Stimulated activated naive CD4-positive, alpha-beta T cell (primary cell): ENCODE results near the gene SCG5.
"Not testable (repeated sequence)": the region's sequence is repeated elsewhere in the genome, so short reads cannot be mapped to it uniquely, and the experiment has no call there.

Experiments
- DNase-seq, 6 experiments: peaks; one replicate each; lab custom pipeline; 2025; lab: John Stamatoyannopoulos, UW

SCG5 gene, protein sequence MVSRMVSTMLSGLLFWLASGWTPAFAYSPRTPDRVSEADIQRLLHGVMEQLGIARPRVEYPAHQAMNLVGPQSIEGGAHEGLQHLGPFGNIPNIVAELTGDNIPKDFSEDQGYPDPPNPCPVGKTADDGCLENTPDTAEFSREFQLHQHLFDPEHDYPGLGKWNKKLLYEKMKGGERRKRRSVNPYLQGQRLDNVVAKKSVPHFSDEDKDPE

DNA sequence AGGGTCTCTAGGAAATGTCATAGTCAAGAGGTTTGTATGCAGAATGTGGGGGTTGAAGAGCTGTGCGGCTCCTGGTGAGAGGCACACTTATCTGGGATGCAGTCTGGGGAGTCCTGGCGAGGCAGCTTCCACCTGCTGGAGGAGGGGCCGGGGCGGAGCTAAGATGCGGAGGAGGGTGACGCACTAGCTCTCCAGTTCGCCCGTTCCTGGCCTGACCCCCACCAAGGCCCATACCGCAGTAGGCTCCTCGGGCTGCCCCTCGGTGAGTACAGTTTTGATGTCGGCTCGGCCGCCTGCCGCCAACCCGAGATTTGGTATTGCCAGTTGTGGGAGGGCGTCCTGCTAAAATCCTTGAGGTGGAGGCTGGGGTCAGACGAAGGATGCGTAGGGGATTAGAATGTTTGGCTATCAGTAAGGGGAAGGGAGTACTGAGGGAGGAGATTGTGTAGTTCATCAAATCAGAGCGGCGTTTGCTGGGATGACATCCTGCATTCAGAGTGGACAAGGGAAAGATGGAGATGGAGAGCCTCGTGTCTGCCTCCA is at the start of gene SCG5:
TSS of gene SCG5 (plus strand) at position 194 of the 543 bp plus-strand sequence. CDS start 1,883 bp downstream, outside the sequence.
- DNase-seq = no peak

DNA sequence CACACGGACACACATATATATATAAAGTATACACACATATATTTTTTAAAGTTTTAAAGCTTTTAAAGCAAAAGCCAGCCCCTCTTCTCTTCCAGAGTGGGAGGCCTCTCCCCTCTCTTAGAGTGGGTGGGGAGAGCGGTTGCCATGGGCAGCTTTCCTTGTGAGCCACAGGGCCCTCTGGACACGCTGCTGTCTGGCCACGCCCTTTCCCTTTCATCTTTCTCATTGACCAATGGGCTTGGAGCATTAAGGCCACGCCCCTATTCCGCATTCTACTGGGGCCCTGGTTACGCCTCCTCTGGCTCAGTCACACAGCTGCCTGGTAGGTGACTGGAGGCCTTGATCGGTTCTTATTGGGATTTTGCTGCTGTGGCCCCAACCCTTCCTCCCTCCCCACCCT is 48.4 kb upstream of the SCG5 start, which contains the start of gene GOLGA8N:
TSS of gene GOLGA8N (plus strand) at position 306 of the 400 bp plus-strand sequence.
- DNase-seq = not testable (repeated sequence)

DNA sequence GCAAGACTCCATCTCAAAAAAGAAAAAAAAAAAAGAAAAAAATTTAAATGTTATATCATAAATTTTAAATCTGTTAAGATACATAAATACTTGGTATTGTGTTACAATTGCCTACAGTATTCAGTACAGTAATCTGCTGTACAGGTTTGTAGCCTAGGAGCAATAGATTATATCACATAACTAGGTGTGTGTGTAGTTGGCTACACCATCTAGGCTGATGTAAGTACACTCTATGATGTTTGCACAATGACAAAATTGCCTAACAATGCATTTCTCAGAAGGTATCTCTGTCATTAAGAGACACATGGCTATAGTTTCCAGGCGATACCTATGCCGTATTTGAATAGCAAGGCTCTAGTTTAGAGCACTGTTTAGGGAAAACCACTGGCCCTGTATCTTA is 32.0 kb upstream of the SCG5 start:
- not testable (repeated sequence) for DNase-seq

DNA sequence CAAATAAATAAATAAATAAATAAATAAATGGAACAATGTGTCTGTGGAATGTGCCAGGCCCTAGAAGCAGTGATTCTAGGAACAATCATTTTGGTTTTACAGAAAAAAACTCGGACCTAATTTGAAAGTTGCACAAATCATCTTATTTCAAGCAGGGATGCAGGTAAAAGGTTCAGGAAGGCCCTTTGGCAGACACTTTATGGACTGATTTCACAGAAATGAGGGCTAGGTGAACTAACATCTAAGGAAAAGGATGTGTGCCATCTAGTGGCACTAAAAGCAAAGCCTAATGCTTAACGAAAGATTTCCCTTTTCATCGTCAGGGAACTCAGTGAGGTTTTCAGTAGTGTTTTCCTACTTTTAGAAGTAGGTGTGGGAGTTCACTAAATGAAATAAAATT is 30.8 kb upstream of the SCG5 start:
- DNase-seq = not testable (repeated sequence)

DNA sequence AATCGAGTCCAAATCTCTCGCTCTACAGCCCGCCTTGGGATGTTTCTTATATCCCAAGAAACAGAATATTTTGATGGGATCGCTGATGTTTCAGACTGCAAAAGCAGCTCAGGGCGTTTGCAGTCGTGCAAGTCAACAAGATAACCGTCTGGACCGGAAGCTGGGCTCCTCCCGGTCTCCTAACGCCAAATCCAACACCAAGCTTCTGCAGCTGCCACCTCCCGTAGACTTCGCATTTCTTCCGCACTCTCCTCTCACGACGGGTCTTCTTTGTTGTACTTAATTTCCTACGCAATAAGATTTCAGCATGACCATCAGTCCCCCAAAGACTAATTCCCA is 26.8 kb upstream of the SCG5 start:
- DNase-seq = not testable (repeated sequence)

DNA sequence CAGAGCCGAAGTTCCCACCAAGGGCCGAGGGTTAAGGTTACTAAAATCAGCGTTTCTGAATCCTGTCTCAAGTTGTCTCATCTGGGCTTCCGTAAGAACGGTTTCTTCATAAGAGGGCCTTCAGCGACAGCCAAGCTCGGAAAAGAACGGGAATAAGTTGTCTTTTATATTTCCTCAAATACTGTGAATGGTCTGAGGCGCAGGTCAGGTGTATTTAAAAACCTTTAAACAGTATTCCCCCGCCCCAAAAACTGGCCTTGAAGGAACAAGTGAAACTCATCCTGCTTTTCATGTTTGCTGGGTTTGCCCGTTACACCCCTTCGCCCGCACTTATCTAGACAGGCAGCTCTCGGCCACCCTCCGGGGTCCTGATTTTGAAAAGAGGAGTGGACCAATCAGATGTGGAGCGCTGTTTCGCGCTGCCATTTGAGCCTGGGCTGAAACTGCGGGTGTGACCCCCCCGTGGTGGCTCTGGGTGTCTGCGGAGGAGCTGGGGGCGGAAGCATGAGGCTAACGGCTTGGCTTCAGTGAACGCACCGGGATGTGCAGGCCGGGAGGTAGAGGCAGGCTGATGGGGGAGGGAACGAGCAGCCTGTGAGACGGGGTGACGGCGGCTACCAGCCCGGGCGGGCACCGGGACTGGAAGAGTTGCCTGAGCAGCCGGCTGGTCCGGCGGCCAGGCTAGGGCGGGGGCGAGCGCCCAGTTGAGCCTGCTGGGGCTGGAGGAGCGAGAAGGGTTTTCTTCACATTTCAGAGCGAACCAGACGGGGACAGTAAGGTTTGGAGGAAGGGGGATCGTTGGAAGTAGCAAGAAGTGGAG is 26.2 kb upstream of the SCG5 start, which contains the start of gene ARHGAP11A:
TSS of gene ARHGAP11A (plus strand) at position 454 of the 820 bp plus-strand sequence. CDS start 708 bp downstream, outside the sequence.
- DNase-seq = not testable (repeated sequence)

DNA sequence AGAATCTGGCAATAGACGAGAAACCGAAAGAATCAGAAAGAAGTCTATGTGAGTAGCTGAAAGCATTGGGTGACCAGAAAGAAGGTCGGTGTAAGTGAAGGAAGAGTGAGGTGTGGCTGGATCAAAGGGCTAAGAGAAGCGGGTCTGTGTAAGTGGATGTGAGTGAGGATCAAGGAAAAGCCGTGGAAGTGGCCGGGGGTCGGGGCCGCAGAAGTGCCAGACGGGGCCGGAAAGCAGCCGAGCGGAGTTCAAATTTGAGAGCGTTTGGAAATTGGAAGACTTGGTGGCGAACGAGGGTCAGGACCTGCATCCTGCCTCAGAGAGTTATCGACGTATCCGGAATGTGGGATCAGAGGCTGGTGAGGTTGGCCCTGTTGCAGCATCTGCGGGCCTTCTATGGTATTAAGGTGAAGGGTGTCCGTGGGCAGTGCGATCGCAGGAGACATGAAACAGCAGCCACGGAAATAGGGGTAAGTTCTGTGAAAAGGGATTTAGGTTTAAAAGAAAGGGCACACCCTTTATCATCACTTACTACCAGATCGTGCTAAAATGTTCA is 25.6 kb upstream of the SCG5 start:
- not testable (repeated sequence) for DNase-seq

DNA sequence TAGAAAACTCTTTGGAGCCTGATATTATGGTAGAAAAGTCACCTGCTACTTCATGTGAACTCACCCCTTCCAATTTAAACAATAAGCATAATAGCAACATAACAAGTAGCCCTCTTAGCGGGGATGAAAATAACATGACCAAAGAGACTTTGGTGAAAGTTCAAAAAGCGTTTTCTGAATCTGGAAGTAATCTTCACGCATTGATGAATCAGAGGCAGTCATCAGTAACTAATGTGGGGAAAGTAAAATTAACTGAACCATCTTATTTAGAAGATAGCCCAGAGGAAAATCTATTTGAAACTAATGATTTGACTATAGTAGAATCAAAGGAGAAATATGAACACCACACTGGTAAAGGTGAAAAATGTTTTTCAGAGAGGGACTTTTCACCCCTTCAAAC is 5.1 kb upstream of the SCG5 start:
- DNase-seq = no peak

DNA sequence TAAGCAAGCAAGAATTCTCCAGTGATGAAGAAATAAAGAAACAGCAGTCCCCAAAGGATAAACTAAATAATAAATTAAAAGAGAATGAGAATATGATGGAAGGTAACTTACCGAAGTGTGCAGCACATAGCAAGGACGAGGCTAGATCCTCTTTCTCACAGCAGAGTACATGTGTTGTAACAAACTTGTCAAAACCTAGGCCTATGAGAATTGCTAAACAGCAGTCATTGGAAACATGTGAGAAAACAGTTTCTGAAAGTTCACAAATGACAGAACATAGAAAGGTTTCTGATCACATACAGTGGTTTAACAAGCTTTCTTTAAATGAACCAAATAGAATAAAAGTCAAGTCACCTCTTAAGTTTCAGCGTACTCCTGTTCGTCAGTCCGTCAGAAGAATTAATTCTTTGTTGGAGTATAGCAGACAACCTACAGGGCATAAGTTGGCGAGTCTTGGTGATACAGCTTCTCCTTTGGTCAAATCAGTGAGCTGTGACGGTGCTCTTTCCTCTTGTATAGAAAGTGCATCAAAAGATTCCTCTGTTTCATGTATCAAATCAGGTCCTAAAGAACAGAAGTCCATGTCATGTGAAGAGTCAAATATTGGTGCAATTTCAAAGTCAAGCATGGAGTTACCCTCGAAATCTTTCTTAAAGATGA is 4.5 kb upstream of the SCG5 start:
- DNase-seq = no peak

DNA sequence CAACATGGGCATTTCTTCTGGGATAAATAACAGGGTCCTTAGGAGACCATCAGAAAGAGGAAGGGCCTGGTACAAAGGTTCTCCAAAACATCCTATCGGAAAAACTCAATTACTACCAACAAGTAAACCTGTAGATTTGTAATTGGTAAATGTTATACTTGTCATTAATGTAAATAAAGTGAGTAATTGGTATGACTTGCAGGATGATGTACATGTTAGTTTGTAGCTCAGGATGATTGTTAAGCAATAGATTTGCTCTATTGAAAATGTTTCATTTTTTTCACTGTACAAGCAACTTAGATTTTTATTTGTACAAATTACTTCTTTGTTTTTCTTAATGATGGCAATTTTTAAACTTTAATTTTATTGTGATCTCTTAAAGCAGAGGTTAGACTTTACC is 3.8 kb upstream of the SCG5 start:
- no peak for DNase-seq

DNA sequence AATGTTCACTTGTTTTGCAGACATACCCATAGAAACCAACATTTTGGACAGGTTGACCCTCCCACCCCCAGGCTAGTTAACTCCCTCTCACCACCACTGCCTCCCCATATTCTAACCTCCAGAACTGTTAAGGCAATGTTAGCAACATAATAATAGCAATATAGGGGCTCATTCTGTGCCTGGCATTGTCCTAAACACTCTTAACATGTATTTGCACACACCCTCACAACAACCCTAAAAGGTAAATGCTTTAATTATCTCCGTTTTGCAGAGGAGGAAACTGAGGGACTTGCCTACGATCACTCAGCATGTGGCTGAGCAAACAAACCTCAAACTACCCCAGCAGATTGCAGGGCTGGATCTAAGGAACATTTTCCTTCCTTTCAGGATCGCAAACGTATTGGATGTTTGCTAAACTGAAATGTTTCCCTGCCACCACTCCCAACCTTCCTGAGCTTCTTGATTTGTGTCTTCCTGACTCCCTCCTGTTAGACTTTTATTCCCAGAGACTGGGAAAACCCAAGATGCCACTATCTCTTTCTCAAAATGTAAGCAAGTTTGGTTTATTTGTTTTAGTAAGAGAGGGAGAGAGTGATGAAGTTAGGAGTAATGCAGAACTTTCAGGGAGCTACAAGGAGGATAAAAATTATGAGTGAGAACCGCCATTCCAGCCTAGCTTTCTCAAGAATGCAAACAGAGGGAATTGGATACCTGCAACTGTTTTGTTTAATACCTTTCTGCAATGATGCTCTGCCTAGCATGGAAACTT is 1.3 kb downstream of the SCG5 start:
- DNase-seq = no peak

DNA sequence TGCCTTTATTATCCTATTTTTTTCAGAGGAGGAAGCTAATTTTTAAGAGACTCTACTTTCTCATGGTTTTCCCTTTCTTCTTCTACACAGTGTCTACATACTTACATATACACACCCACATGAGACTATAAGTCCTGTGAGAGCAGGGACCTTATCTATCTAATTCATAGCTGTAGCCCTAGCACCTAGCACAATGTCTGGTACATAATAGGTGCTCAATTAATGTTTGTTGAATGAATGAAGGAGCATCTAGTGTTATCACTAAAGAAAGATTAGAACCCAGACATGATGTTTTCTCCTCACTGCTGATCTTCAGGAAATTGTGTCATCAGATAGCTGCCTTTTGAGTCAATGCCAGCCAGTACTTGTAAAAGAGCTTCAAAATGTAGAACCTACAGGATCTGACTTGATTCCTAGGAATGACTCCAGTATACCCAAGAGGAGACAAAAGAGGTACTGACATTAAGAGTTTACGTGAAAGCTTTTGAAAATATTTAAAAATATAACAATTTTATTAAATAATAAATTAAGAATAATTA is 2.5 kb downstream of the SCG5 start:
- DNase-seq = no peak

DNA sequence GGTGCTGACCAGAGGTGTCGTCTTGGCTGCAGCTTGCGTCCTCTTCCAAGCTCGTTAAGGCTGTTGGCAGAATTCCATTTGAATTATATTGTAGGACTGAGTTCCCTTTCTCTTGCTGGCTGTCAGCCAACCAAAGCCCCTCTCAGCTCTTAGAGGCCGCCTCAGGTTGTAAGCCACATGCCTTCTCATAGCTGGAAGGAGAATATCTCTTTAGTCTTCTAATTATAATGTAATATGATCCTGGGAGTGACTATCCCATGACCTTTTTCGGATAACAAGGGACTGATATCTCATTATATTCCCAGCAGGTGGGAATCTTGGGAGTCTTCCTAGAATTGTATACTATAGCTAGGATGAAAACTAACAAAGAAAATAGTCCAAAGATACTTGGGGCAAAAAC is 4.8 kb downstream of the SCG5 start:
- DNase-seq = no peak

DNA sequence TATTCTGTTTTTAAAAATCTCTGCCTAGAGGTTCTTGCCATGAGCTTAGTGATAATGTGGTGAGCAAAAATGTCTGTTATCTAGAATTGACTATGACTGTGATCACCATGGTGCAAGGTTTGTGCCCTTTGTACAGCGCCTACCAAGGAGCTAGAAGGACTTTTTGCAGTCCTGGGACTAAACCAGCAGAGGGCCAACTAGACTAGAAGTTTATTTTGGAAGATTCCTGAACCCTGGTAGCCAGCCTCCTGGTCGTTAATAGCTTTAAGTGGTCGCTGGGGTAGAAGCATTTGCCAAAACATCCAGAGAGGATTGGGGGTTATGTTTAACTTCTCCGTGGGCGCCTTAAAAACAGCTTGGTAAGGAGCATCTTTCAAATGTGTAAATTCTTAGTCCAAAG is 7.8 kb downstream of the SCG5 start:
- DNase-seq = no peak

DNA sequence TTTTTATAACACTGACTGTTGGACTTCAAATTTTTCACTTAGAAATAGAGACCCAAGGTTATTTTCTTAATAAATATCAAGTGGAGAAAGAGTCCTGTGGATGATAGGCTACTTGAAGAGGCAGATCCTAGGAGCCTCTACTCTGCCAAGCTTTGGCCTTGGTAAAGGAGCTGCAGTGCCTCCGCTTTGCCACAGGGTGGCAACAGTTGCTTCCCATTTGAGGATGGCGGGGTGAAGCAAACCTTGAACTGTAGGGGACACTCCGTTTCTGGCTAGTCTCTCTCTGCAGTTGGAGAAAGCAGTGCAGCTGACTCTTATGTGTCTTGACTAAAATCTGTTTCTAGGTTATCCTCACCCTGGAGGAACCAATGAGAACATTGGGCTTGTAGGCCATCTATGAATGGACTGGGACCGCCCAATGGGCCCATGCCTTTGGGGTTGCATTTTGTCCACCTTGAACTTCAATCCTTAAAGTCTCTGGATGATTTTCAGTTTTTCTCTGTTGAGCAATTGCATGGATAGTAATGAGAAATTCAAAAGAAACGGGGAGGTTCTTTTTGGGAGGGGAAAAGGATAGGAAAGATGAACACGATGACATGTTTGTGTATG is 9.8 kb downstream of the SCG5 start:
- peak in 3 of 6 experiments; percentile 8 to 28 (median 18) for DNase-seq

DNA sequence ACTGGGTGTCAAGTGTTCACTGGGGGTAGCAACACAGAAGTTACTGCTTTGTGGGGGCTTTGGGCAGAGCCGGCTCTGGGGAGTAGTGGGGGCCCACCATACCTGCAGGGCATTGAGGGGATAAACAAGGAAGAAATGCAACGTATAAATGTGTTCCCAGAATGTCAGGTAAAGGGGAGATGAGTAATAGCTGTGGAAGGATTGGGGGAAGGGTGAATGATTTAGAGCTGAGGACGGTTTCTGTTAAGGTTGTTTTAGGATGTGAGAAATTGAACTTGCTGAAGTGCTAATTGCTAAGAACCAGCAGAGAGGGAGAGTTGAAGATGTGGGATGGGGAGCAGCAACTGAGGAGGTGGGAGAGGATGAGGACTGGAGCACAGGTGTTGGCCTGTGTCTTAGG is 10.7 kb downstream of the SCG5 start:
- no peak for DNase-seq

DNA sequence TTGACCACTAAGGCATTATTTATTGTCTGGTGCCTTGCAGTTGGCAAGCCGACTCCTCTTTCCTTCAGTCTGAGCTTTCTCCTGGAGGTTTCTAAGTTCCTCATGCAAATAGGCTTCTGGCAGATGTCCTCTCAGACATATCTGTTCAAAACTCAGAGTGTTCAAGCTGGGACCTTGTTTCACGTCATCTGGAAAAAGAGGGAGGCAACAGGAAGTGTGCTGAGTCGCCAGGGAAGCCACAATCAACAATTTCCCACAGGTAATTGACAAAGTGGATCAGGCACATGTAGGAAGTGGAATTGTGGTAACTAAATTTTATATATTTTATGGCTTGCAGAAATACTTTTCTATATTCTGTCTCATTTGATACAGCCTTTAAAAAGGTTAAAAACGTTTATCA is 14.6 kb downstream of the SCG5 start:
- DNase-seq = no peak

DNA sequence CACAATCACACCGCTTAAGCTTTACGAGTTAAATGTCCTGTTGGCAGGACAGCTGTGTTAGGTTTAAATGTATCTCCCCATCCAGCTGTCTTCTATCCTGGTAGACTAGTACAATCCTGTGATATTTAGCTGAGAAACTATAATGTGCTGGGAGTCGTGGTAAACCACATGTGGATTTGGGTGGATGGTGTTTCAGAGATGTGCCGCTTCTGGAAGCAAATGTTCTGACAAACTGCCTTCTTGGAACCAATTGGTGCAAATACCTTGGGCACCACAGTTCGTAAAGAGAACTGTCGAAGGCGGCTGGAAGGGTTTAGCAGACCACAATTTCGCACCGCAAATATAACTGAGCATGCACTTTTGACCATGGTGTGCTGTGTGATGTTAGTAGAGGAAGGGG is 15.0 kb downstream of the SCG5 start:
- DNase-seq = no peak

DNA sequence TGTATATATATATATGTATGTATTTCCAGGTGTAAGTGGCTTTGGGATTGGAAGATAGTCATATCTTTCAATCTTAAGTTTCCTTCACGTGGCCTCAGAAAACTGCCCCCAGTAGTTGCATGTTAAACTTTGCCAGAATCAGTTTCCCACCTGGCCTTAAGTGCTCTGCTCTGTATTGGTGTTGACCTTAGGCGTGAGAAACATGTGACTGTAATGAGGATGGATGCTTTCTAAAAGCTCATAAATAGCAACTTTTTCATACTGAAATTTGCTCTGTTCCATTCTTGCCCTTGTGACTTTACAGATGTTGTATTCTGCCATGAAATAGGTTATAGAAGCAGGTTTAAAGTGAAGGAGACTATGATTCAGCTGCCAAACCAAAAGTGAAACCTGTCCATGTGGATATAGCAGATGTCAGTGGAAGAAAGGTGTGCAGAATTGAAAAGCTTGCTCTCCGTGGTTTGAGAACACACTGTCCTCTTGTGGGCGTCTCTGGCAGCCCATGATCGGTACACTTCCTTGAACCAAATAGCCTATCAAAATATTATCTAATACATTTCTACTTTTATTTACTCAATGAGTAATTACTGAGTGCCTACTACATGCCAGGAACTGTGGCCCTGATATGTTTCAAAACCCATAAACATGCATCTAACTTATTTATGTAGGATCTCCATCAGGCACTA is 15.8 kb downstream of the SCG5 start:
- DNase-seq = no peak

DNA sequence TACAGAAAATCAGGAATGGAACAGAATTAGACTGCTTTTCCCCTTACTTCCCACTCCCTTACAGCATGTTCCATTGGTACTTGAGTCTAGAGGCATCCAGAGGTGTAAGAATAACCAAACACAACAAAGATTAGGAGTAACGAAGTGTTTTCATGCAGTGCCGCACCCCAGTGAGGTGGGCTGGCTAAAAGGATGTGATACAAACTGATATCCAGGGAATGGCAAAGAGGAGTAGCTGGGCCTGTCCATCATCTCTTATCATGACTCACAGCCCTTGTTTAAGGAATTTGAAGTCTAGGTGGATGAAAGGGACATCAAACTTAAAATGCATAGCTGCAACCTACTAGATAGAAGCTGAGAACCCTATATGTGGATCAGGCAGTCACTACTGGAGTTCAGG is 16.4 kb downstream of the SCG5 start:
- no peak for DNase-seq
